Dendritic cell treated with granulocyte-macrophage colony-stimulating factor and Interleukin-4, amounts not matched to agents 40 ng/mL and 50 ng/mL, for 4 days (primary cell): ENCODE measurements around the gene PHC2.
A peak's percentile ranks its signal among the peaks of the same experiment; 100 is the strongest.
"Not testable (repeated sequence)": the region's sequence is repeated elsewhere in the genome, so short reads cannot be mapped to it uniquely, and the experiment has no call there.

Experiments used
- H3K27ac Mint-ChIP-seq: one replicate; pipeline ENCODE4 v1.8.0; 2022; ENCODE audit warnings: mild to moderate bottlenecking, mixed read lengths
- H3K27me3 Mint-ChIP-seq: one replicate; pipeline ENCODE4 v1.8.0; 2022; ENCODE audit warnings: mild to moderate bottlenecking, mixed read lengths
- H3K36me3 Mint-ChIP-seq: one replicate; pipeline ENCODE4 v1.8.0; 2022; ENCODE audit warnings: low read depth, mixed read lengths
- H3K4me1 Mint-ChIP-seq: one replicate; pipeline ENCODE4 v1.8.0; 2022; ENCODE audit warnings: low read depth, mixed read lengths
- H3K4me3 Mint-ChIP-seq: one replicate; pipeline ENCODE4 v1.8.0; 2022; ENCODE audit warnings: mild to moderate bottlenecking, moderate library complexity, mixed read lengths
- H3K9me3 Mint-ChIP-seq: one replicate; pipeline ENCODE4 v1.8.0; 2022; ENCODE audit warnings: mixed read lengths
- intact Hi-C: fragments of 100-400 bp; cut with micrococcal nuclease; formaldehyde crosslinking; loops from one replicate; pipeline ENCODE4 v1.15.0; 2022

Gene PHC2

DNA sequence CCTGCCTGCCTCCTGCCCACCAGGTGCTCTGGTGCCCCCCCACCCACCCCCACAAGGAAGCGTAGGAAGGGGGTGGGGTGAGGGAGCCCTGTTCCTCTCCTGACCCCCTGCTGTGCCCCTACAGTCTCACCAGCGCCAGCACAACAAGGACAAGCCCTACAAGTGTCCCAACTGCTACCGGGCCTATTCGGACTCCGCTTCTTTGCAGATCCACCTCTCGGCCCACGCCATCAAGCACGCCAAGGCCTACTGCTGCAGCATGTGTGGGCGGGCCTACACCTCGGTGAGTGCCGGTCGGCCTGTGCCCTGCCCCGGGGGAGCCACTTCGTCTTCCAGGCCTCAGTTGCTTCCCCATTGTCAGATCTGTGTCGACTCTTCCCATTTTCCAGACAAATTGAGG, 135.9 kb downstream of the PHC2 start:
- Mint-ChIP-seq H3K9me3 (no peaks in the 10 kb centered on the region), H3K27ac (no peak overlapping the region), H3K36me3 (peaks cover 81% of the 10 kb centered on the region), H3K4me3 (no peak overlapping the region), H3K27me3 (no peaks in the 10 kb centered on the region), H3K4me1 (peaks cover 16% of the 10 kb centered on the region)
- intact Hi-C loops: loop anchor here (1.0 to 5.0 kb wide), 4 partner anchors 42 to 317 kb away; no protein-coding TSS in a partner anchor

DNA sequence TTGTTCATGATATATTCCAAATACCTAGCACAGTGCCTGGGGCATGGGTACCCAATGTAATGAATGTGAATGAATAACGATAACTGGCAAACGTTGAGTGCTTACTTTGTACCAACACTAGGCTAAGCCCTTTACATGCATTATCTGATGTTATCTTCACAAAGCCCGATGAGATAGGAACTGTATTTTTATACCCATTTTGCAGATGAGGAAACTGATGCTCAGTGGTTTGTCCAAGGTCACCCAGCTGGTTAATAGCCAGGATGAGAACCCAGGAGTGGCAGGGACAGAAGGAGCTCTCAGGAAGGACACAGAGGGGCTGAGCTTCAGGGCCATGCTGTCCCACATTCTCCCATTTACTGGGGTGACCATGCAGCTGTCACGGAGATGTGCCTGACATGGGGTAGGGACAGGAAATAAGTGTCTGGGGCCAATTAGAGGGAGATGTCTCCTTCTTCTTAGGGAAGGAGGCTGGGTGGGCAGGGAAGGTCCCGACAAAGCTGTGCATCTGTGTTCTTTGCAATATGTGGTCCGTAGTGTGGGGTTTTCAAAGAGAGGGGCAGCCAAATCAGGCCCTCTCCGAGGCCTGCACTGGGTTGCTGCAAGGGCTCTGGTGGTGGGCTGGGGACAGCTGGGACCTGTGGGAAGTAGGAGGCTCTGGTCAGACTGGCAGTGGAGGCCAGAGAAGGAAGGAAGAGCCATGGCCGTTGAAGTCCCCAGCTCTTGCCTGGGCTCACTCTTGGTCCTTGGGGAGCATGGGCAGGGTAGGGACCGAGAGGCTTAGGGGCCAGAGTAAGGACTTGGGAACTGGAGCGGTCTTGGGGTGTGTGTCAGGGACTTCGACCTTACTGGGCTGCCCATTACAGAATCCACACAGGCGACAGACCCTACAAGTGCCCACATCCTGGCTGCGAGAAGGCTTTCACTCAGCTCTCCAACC, 136.6 kb downstream of the PHC2 start:
- no peak overlapping the region for H3K4me3 Mint-ChIP-seq
- peaks cover 81% of the 10 kb centered on the region for H3K36me3 Mint-ChIP-seq
- H3K4me1 Mint-ChIP-seq: peaks cover 16% of the 10 kb centered on the region
- no peaks in the 10 kb centered on the region for H3K9me3 Mint-ChIP-seq
- no peaks in the 10 kb centered on the region for H3K27me3 Mint-ChIP-seq
- intact Hi-C loops: loop anchor here (1.0 to 5.0 kb wide), 4 partner anchors 43 to 318 kb away; no protein-coding TSS in a partner anchor
- peak overlapping the region; percentile 4 for H3K27ac Mint-ChIP-seq

DNA sequence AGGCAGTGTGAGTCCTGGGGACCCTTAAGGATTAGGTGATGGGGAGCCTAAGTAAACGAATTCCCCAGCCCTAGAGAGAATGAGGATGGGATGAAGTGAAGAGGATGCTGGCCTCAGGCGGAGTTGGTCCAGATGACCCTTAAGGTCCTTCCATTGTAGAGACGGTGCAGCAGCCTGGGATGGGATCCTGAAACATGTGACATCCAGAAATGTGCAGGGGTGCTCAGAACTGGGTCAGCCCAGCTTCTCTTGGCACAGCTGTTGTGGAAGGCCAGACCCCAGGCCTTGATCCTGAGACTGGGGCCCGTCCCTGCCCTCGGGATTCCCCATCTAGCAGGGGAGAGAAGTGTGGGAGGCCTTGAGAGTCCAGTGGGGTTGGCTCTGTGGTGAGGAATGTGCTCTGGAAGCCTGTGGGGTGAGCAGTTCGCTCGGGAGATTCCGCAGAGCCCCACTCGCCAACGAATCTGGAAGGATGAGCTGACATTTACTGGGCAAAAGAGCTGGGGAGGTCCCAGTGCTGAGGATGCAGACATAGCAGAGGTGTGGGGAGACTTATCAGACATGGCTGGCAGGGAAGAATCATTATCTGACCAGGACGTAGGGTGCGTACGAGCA, 138.1 kb downstream of the PHC2 start:
- Mint-ChIP-seq H3K9me3 (no peaks in the 10 kb centered on the region), H3K27ac (no peak overlapping the region), H3K4me1 (peaks cover 6% of the 10 kb centered on the region), H3K36me3 (peaks cover 79% of the 10 kb centered on the region), H3K4me3 (no peak overlapping the region), H3K27me3 (no peaks in the 10 kb centered on the region)
- intact Hi-C loops: no loop called here

DNA sequence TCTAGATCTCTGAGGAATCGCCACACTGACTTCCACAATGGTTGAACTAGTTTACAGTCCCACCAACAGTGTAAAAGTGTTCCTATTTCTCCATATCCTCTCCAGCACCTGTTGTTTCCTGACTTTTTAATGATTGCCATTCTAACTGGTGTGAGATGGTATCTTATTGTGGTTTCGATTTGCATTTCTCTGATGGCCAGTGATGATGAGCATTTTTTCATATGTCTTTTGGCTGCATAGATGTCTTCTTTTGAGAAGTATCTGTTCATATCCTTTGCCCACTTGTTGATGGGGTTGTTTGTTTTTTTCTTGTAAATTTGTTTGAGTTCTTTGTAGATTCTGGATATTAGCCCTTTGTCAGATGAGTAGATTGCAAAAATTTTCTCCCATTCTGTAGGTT, 140.3 kb downstream of the PHC2 start:
- Mint-ChIP-seq H3K36me3 (peaks cover 77% of the 10 kb centered on the region), H3K4me1 (peaks cover 14% of the 10 kb centered on the region)
- intact Hi-C loops, H3K4me3 Mint-ChIP-seq, H3K9me3 Mint-ChIP-seq, H3K27ac Mint-ChIP-seq, H3K27me3 Mint-ChIP-seq: not testable (repeated sequence)

DNA sequence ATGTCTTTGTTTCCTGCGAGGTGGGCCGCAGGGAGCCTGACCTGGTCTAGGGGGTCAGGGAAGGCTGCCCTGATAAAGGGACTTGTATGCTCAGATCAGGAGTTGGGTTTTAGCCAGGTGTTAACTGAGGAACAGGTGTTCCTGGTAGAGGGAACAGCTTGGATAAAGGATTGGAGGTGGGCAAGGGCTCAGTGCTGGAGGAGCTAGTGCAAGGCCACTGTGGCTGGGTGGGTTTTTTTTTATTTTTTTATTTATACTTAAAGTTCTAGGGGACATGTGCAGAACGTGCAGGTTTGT, 141.1 kb downstream of the PHC2 start:
- Mint-ChIP-seq H3K27ac (no peak overlapping the region), H3K4me1 (peaks cover 9% of the 10 kb centered on the region), H3K9me3 (no peaks in the 10 kb centered on the region), H3K36me3 (peaks cover 75% of the 10 kb centered on the region), H3K4me3 (no peak overlapping the region), H3K27me3 (no peaks in the 10 kb centered on the region)
- intact Hi-C loops: no loop called here

- H3K4me3 Mint-ChIP-seq: no peak overlapping the region
- intact Hi-C loops: no loop called here
Observed at GRCh38 chr1:33288976-33289857, 141.7 kb downstream of the PHC2 start.

GRCh38 chr1:33287317-33287716, 143.6 kb downstream of the PHC2 start:
- Mint-ChIP-seq H3K4me3 (no peak overlapping the region), H3K27me3 (no peaks in the 10 kb centered on the region), H3K9me3 (no peaks in the 10 kb centered on the region), H3K27ac (no peak overlapping the region), H3K4me1 (peaks cover 9% of the 10 kb centered on the region), H3K36me3 (peaks cover 75% of the 10 kb centered on the region)
- intact Hi-C loops: no loop called here

More at GRCh38 chr1:33288976-33289857, 141.7 kb downstream of the PHC2 start:
- H3K4me1 Mint-ChIP-seq: peaks cover 9% of the 10 kb centered on the region
- H3K36me3 Mint-ChIP-seq: peaks cover 75% of the 10 kb centered on the region
- no peaks in the 10 kb centered on the region for H3K9me3 Mint-ChIP-seq
- H3K27me3 Mint-ChIP-seq: no peaks in the 10 kb centered on the region
- H3K27ac Mint-ChIP-seq: no peak overlapping the region

DNA sequence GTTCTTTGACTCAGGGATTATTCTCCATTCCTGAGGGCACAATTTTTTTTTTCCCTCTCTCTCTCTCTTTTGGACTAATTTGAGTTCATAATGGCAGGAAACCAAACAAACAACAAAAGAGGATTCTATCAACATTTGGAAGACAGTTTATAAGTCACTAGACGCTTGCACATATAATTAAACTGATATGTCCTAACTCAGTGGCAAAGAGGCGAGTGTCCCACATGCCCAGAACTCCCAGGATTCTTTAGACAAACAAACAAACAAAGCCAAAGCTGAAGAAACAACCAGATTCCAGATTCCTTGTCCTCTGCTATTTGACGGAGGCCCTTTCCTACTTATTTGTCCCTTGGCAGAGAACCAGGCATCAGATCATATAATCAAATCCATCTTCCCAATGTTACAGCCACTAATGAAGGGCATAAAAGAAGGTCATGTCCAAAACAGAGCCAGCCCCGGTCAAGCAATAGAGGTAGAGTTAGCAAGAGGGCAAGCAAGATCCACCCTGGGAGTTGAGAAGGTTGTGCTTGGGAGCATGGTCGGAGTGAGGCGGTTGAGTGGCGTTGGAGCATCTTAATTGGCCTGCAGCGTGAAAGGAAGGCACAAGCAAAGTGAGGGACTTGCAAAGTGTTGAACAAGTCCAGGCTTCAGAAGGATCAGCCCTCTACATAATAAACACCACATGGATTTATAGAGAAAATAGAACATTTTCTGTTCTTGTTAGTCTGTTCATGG, 144.3 kb downstream of the PHC2 start:
- Mint-ChIP-seq H3K4me3 (no peak overlapping the region), H3K36me3 (peaks cover 80% of the 10 kb centered on the region), H3K9me3 (no peaks in the 10 kb centered on the region), H3K27ac (no peak overlapping the region), H3K4me1 (peaks cover 9% of the 10 kb centered on the region), H3K27me3 (no peaks in the 10 kb centered on the region)
- intact Hi-C loops: no loop called here

DNA sequence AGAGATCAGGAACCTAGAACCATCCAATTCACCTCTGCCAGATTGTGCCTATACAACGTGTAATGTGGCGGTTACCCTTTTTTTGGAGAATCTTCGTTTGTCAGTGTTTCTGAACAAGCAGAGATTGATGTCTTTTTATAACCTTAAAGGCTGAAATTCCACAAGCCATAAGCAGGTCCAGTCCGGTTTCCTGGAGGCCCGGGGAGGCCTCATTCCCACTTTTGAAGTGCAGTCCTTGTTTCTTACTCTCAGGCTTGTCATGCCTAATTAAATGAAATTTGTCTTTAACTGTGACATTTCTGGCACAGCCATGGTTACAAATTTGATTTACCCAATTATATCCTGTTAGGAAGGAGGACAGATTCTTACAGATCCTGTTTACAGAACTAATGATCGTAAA, 146.8 kb downstream of the PHC2 start:
- Mint-ChIP-seq H3K9me3 (no peaks in the 10 kb centered on the region), H3K4me3 (no peak overlapping the region), H3K27me3 (no peaks in the 10 kb centered on the region), H3K4me1 (peaks cover 9% of the 10 kb centered on the region), H3K36me3 (peaks cover 93% of the 10 kb centered on the region), H3K27ac (no peak overlapping the region)
- intact Hi-C loops: no loop called here

- H3K36me3 Mint-ChIP-seq: peaks cover 94% of the 10 kb centered on the region
- no peak overlapping the region for H3K27ac Mint-ChIP-seq
- no peak overlapping the region for H3K4me3 Mint-ChIP-seq
- no peaks in the 10 kb centered on the region for H3K9me3 Mint-ChIP-seq
- H3K27me3 Mint-ChIP-seq: no peaks in the 10 kb centered on the region
- H3K4me1 Mint-ChIP-seq: peaks cover 9% of the 10 kb centered on the region
- intact Hi-C loops: no loop called here
Observed at GRCh38 chr1:33282791-33283190, 148.1 kb downstream of the PHC2 start.

DNA sequence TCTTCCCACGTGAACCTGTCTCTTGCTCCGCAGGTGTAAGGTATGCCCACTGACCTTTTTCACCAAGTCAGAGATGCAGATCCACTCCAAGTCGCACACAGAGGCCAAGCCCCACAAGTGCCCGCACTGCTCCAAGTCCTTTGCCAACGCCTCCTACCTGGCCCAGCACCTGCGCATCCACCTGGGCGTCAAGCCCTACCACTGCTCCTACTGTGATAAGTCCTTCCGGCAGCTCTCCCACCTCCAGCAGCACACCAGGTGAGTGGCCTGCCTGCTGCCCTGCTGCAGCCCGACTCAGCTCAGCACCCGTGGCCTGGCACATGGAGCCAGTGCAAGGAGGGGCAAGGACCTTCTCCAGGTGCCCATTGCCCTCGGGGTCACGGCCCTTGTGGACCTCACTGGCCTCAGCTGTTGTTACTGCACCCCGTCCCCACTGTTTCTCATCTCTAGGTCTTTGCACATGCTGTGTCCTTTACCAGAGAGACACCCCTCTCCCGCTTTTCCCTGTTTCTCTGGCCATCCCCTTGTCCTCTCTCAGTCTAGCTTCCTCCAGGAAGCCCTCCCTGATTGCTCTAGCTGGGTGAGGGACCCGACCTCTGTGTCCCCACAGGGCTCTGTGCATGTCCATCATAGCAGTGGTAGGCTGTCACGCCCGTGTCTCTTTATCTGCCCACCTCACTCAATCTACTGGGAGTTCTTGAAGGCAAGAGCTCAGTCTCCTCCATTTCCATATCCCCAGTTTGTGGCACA, 149.2 kb downstream of the PHC2 start:
- peaks cover 3% of the 10 kb centered on the region for H3K4me1 Mint-ChIP-seq
- no peak overlapping the region for H3K4me3 Mint-ChIP-seq
- H3K27ac Mint-ChIP-seq: no peak overlapping the region
- no peaks in the 10 kb centered on the region for H3K27me3 Mint-ChIP-seq
- H3K36me3 Mint-ChIP-seq: peaks cover 95% of the 10 kb centered on the region
- intact Hi-C loops: no loop called here
- no peaks in the 10 kb centered on the region for H3K9me3 Mint-ChIP-seq

- intact Hi-C loops: no loop called here
- Mint-ChIP-seq H3K27ac (no peak overlapping the region), H3K27me3 (no peaks in the 10 kb centered on the region), H3K4me1 (no peaks in the 10 kb centered on the region), H3K4me3 (no peak overlapping the region), H3K9me3 (no peaks in the 10 kb centered on the region), H3K36me3 (peaks cover 98% of the 10 kb centered on the region)
Observed at GRCh38 chr1:33280091-33280661, 150.7 kb downstream of the PHC2 start.
